Motor neuron (in vitro differentiated cells): ENCODE measurements around the gene ZBTB7C. TPM values are rescaled to one million over a fixed set of nuclear protein-coding genes. Genes with fewer than 3 reads are reported as not detected.

Source experiments
- ATAC-seq, 8 experiments: fragments of 200-7000 bp; cut with Tn5 transposase; replicated peaks in 6 of 8; 2 replicates each; pipeline ENCODE4 v1.8.0; 2021; ENCODE audit warnings: mild to moderate bottlenecking in 8 of 8, moderate library complexity in 8 of 8
- H3K27ac ChIP-seq, 2 donors: fragments of 250-450 bp; sonication (Bioruptor Pico); 2 replicates each; pipeline ENCODE4 v1.9.0; 2021; ENCODE audit warnings: antibody characterized with exemption in 2 of 2, mild to moderate bottlenecking in 2 of 2, moderate library complexity in 1 of 2
- H3K4me1 ChIP-seq, 2 donors: fragments of 250-450 bp; sonication (Bioruptor Pico); replicated peaks in 1 of 2; 2 replicates each; pipeline ENCODE4 v1.6.1; 2021; ENCODE audit warnings: antibody characterized with exemption in 2 of 2, mild to moderate bottlenecking in 2 of 2, moderate library complexity in 1 of 2
- H3K4me3 ChIP-seq, 5 donors: fragments of 250-450 bp; sonication (Bioruptor Pico); 2 replicates each; pipeline ENCODE4 v1.9.0; 2021; ENCODE audit warnings: antibody characterized with exemption in 5 of 5, mild to moderate bottlenecking in 5 of 5, moderate library complexity in 4 of 5
- WGBS, 10 experiments: fragments of 450-650 bp; shearing (Covaris generic); methylation state at CpG; one replicate each; pipeline ENCODE4 v1.0.0; 2022; 5-methylcytosine and 5-hydroxymethylcytosine counted together
- in situ Hi-C, 9 experiments: fragments of 400-800 bp; cut with MboI; loops; one replicate each; pipeline ENCODE4 v1.15.0; 2021; ENCODE audit warnings: low sequenced_read_pairs in 9 of 9, low pct_unique_long_range_greater_than_20kb in 2 of 9; ENCODE audit not compliant: unreplicated experiment in 9 of 9
- total RNA-seq, 8 experiments: library from RNA; unstranded; fragments of 300-600 nt; gene quantifications; 2 replicates each; pipeline versions ENCODE4 v1.2.3 to v1.2.4, GENCODE V29; 2022

The ZBTB7C gene
- 10 to 100 TPM in 2 of 8 experiments, 1 to 10 TPM in 4, under 1 TPM in 2; 0.36 to 11.2 (median 3.8) TPM for total RNA-seq

DNA sequence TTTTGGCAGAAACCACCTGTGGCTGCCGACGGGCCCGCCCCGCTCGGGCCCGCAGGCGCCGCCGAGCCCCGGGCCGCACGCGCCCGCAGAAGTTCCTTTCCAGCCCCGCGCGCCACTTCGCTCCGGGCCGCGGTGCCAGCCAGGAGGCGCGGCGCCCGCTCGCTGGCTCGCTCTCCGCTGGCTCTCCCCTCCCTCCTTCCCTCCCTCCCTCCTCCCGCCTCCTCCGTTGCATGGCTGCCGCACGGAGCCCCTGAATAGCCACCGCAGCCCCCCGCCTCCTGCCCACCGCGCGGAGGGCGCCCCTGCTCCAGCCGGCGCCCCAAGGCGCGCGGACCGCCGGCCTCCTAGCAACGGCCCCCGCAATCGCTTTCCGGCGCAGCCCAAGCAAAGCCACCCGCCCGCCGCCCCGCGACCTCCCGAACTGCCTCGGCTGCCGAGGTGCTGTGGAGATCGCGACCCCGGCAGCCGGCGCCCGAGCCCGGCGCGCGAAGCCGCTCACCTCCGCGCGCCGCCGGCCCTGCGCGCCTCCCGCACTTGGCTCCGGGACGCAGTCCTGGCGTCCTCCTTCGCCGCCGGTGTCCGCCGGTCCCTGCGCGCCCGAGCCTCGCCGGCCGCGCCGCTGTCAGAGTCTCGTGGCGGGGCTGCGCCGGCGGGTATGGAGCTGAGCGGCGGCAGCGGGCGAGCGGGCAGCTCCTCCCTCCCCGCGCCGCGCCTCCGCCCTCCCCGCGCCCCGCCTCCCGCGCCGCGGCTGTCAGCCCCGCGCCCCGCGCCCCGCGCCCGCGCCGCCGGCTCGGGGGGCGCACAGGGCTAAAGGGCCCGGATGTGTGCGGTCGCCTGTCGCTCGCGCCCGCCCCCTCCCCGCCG, at the start of gene ZBTB7C:
ZBTB7C (minus strand) TSS at position 657 of the 864 bp plus-strand sequence.
- no CpG with 5 or more reads among the region's 136 CpGs for WGBS, 10 experiments
- peak; percentile 13 to 70 (median 54) for ATAC-seq
- Histone ChIP-seq H3K27ac (peak within 1 kb of the TSS; percentile 0 to 44), H3K4me3 (peak within 1 kb of the TSS; percentile 47 to 79 (median 68)), H3K4me1 (peaks cover 7 to 10% of the 10 kb centered on the region in 2 donors)
- in situ Hi-C loops: no loop called here

DNA sequence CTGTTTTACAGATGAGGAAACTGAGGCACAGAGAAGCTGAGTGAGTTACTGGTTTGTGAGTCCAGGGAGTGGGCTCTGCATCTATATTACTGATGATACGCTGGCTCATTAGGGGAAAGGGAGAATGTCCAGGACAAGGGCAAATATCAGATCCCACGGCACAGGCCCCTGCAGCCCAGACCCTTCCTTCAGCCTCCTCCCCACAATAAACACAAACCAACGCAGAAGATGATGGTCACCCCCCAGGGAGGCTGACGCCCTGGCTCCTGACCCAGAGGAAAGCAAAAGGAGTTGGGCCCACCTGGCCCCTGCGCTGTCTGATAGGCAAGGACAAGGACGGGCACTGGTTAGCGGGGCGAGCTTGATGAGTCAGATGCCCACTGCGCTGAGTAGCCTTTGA, 47.7 kb upstream of the ZBTB7C start:
- no peak overlapping the region for H3K27ac ChIP-seq
- 72 to 100% (median 90%) methylated on average over 1 to 6 of the region's 9 CpGs; no CpG with 5 or more reads in 4 of the 10 experiments for WGBS, 10 experiments
- in situ Hi-C loops: no loop called here
- H3K4me3 ChIP-seq: no peak overlapping the region
- no peak for ATAC-seq
- H3K4me1 ChIP-seq: peaks cover 9 to 10% of the 10 kb centered on the region in 2 donors

- ATAC-seq: peak in 7 of 8 experiments; percentile 29 to 69 (median 47)
- in situ Hi-C loops: no loop called here
- peaks cover 9 to 10% of the 10 kb centered on the region in 2 donors for H3K4me1 ChIP-seq
- no peak overlapping the region for H3K27ac ChIP-seq
- no peak overlapping the region for H3K4me3 ChIP-seq
- WGBS, 10 experiments: 20 to 100% (median 74%) methylated on average over 1 to 7 of the region's 13 CpGs
Measured at GRCh38 chr18:48455555-48456478, 46.6 kb upstream of the ZBTB7C start.

- WGBS, 10 experiments: 27 to 70% (median 43%) methylated on average over 2 to 4 of the region's 6 CpGs; no CpG with 5 or more reads in 5 of the 10 experiments
- no peak for ATAC-seq
- in situ Hi-C loops: no loop called here
- H3K4me1 ChIP-seq: peaks cover 9 to 10% of the 10 kb centered on the region in 2 donors
- no peak overlapping the region for H3K4me3 ChIP-seq
- H3K27ac ChIP-seq: no peak overlapping the region
Measured at GRCh38 chr18:48454261-48454757, 45.1 kb upstream of the ZBTB7C start.

GRCh38 chr18:48453330-48454066, 44.3 kb upstream of the ZBTB7C start:
- WGBS, 10 experiments: 33 to 94% (median 82%) methylated on average over 1 to 7 of the region's 9 CpGs
- Histone ChIP-seq H3K27ac (no peak overlapping the region), H3K4me1 (peaks cover 9 to 10% of the 10 kb centered on the region in 2 donors), H3K4me3 (no peak overlapping the region)
- in situ Hi-C loops: no loop called here
- ATAC-seq: peak in 1 of 8 experiments; percentile 55

GRCh38 chr18:48452861-48453323, 43.7 kb upstream of the ZBTB7C start:
- Histone ChIP-seq H3K4me1 (peaks cover 9 to 10% of the 10 kb centered on the region in 2 donors), H3K4me3 (no peak overlapping the region), H3K27ac (no peak overlapping the region)
- WGBS, 10 experiments: 100% methylated on average over 3 of the region's 4 CpGs; no CpG with 5 or more reads in 9 of the 10 experiments
- in situ Hi-C loops: no loop called here
- ATAC-seq: peak in 7 of 8 experiments; percentile 26 to 64 (median 32)

DNA sequence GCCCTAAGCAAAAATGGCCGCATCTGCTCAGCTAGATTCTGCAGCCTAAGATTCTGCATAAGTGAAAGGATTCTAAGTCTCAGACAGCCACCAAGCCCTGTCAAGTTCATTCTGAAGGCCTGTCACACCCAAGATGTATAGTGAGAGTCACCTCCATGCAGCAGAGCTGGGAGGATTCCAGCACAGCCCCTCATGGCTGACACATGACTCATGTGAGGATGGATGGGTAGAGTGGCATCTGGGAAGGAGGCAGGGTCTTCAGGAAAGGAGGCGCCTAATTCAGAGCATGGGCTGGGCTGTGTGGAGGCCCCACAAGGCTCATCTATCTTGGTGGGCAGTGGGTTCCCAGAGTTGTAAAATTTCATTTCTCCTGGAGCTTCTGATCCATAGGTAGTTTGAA, 41.5 kb upstream of the ZBTB7C start:
- Histone ChIP-seq H3K27ac (no peak overlapping the region), H3K4me1 (peaks cover 9 to 10% of the 10 kb centered on the region in 2 donors), H3K4me3 (no peak overlapping the region)
- WGBS, 10 experiments: 40 to 100% (median 93%) methylated on average over 1 of the region's 2 CpGs; no CpG with 5 or more reads in 6 of the 10 experiments
- in situ Hi-C loops: no loop called here
- peak in 5 of 8 experiments; percentile 49 to 71 (median 58) for ATAC-seq

DNA sequence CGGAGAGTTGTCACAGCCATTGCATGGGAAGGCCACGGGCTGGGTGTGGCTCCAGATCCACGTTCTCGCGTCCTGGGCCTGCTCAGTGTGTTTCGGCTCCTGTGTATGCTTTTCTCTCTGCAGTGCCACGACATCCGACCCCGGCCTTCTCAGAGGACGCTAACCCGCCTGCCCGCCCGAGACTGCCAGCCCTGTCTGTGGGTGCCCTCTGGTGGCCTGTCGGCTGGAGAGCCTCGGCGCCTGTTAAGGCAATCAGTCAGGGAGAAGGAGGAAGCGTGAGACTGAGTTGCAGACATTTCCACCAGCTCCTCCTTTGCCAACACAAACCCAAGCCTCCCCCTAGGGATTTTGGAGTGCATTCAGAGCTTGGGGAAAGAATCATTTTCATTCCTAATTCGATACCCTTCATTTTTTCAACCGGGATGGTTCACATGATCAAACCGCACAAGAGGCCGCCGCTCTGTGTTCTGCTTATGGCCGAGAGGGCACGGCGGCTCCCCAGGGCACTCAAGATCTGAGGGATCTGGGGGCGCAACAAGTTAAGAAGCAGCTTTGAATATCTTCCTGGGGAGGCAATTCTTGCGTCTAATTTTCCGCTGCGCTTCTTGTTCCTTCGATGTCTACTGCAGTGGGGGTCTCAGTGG, 37.5 kb upstream of the ZBTB7C start:
- 8 to 96% (median 79%) methylated on average over 2 to 26 of the region's 30 CpGs; no CpG with 5 or more reads in 2 of the 10 experiments for WGBS, 10 experiments
- ATAC-seq: peak; percentile 86 to 93 (median 90)
- Histone ChIP-seq H3K4me3 (no peak overlapping the region), H3K4me1 (peaks cover 3 to 9% of the 10 kb centered on the region in 2 donors), H3K27ac (no peak overlapping the region)
- in situ Hi-C loops: loop anchor here (5.0 to 25.0 kb wide), 8 partner anchors 102 to 422 kb away; no protein-coding TSS in a partner anchor

- WGBS, 10 experiments: 62 to 100% (median 90%) methylated on average over 1 to 3 of the region's 3 CpGs; no CpG with 5 or more reads in 2 of the 10 experiments
- ATAC-seq: peak in 6 of 8 experiments; percentile 21 to 84 (median 65)
- no peak overlapping the region for H3K27ac ChIP-seq
- no peak overlapping the region for H3K4me3 ChIP-seq
- peaks cover 8 to 13% of the 10 kb centered on the region in 2 donors for H3K4me1 ChIP-seq
- in situ Hi-C loops: loop anchor here (5.0 to 25.0 kb wide), 8 partner anchors 101 to 421 kb away; no protein-coding TSS in a partner anchor
Measured at GRCh38 chr18:48445540-48445939, 36.4 kb upstream of the ZBTB7C start.

GRCh38 chr18:48442761-48443160, 33.6 kb upstream of the ZBTB7C start:
- no peak overlapping the region for H3K4me3 ChIP-seq
- no peak overlapping the region for H3K27ac ChIP-seq
- peaks cover 16 to 19% of the 10 kb centered on the region in 2 donors for H3K4me1 ChIP-seq
- in situ Hi-C loops: loop anchor here in 8 of 9 experiments (10.0 to 25.0 kb wide), 7 partner anchors 98 to 418 kb away; no protein-coding TSS in a partner anchor
- ATAC-seq: no peak
- 60 to 90% (median 83%) methylated on average over 1 to 2 of the region's 2 CpGs; no CpG with 5 or more reads in 6 of the 10 experiments for WGBS, 10 experiments

DNA sequence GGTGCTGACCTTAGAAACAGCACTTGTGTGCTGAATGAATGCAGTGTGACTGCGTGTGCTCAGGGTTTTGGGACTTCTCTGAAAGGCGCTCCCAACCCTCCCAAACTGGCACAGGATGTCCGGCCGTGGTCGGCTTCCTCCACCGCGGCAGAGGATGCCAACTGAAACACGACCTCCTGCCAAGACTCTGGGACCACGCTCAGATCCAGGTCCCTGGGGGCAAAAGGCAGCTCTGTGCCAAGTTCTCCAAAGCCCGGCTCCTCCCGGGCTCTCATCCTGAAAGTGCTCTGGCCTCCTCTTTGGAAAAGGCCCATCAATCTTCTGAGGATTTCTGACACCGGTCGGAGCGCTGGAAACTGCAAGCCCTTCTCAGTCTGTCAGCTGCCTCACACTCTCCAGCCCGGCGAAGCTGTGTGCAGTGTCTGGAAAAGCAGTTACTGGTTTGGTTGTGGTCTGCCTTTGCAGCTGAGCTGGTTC, 32.3 kb upstream of the ZBTB7C start:
- in situ Hi-C loops: loop anchor here in 8 of 9 experiments (10.0 to 25.0 kb wide), 7 partner anchors 97 to 417 kb away; no protein-coding TSS in a partner anchor
- WGBS, 10 experiments: 0 to 70% (median 45%) methylated on average over 1 to 11 of the region's 16 CpGs; no CpG with 5 or more reads in 2 of the 10 experiments

More for the DNA sequence above, 32.3 kb upstream of the ZBTB7C start:
- no peak overlapping the region for H3K27ac ChIP-seq
- peaks cover 16 to 19% of the 10 kb centered on the region in 2 donors for H3K4me1 ChIP-seq
- no peak overlapping the region for H3K4me3 ChIP-seq
- ATAC-seq: peak in 7 of 8 experiments; percentile 11 to 69 (median 59)
